ENCODE measurements around the gene TGFBR1. TPM values are rescaled to one million over a fixed set of nuclear protein-coding genes. Genes with fewer than 3 reads are reported as not detected.

Gene TGFBR1
- total RNA-seq: 10.1 and 11.5 TPM in 2 replicates

GRCh38 chr9:99104459-99105151 lies at the start of gene TGFBR1:
Gene TGFBR1 (plus strand): TSS chr9:99105113. CDS start chr9:99105206, 93 bp downstream.

Other genes with a start within 250 kb of the TGFBR1 start
- gene COL15A1, start 161.2 kb upstream of the TGFBR1 start, total RNA-seq: 6.4 and 6.9 TPM in 2 replicates
- gene ALG2, start 116.8 kb downstream of the TGFBR1 start, total RNA-seq: 54.8 and 58.2 TPM in 2 replicates
- gene SEC61B, start 117.2 kb downstream of the TGFBR1 start, total RNA-seq: 153 and 197 TPM in 2 replicates

Data from cardiac ventricle fibroblast (primary cell).